H1 (cell line): ENCODE measurements around the gene TMPRSS9. TPM values are rescaled to one million over a fixed set of nuclear protein-coding genes. Genes with fewer than 3 reads are reported as not detected.

Experiments used
- ASH2L ChIP-seq: fragments of 200-600, 300-600 bp; sonication (generic); IDR thresholded peaks from one replicate; pipeline ENCODE4 v1.7.1; 2017; ENCODE audit warnings: low read length
- BACH1 ChIP-seq: IDR thresholded peaks from 2 replicates; pipeline ENCODE4 v1.6.1; 2012; ENCODE audit warnings: low read length, improper control_type of control experiment
- CBX8 ChIP-seq: fragments of 300-800, 300-1000 bp; sonication (generic); IDR thresholded peaks from 2 replicates; pipeline ENCODE4 v1.7.1; 2016; ENCODE audit warnings: low read depth, low read length, borderline replicate concordance
- HDAC2 ChIP-seq, 2 experiments: fragments of 300-600 bp in 1 of 2; sonication (generic) in 1 of 2; IDR thresholded peaks; 2 replicates each; pipeline ENCODE4 v1.6.1; 2011 to 2012; ENCODE audit warnings: low read depth in 2 of 2, low read length in 2 of 2, mild to moderate bottlenecking in 2 of 2, moderate library complexity in 2 of 2, borderline replicate concordance in 1 of 2, inconsistent platforms in 1 of 2
- KDM5A ChIP-seq: fragments of 200-600 bp; IDR thresholded peaks from 2 replicates; pipeline ENCODE4 v1.7.1; 2012; ENCODE audit warnings: mild to moderate bottlenecking, low read length, inconsistent platforms, mixed read lengths
- MAFK ChIP-seq: IDR thresholded peaks from 2 replicates; pipeline ENCODE4 v1.6.1; 2012; ENCODE audit warnings: low read depth, mild to moderate bottlenecking, improper control_type of control experiment, low read length
- POLR2A ChIP-seq, 2 experiments: IDR thresholded peaks; 1 replicate in 1 of 2; 2 replicates in 1 of 2; pipeline ENCODE4 v1.6.1; 2011; ENCODE audit warnings: low read depth in 2 of 2, low read length in 2 of 2, mild to moderate bottlenecking in 2 of 2; ENCODE audit errors: control extremely low read depth in 1 of 2
- RAD21 ChIP-seq, 2 experiments: IDR thresholded peaks in 1 of 2; conservative IDR thresholded peaks in 1 of 2; 2 replicates each; pipeline ENCODE4 v1.6.1; 2011; ENCODE audit warnings: low read depth in 2 of 2, low read length in 2 of 2, improper control_type of control experiment in 1 of 2, inconsistent platforms in 1 of 2, mild to moderate bottlenecking in 1 of 2, moderate library complexity in 1 of 2
- RFX5 ChIP-seq: IDR thresholded peaks from 2 replicates; pipeline ENCODE4 v1.6.1; 2011; ENCODE audit warnings: low read depth, low read length, improper control_type of control experiment, borderline replicate concordance
- RXRA ChIP-seq: IDR thresholded peaks from 2 replicates; pipeline ENCODE4 v1.6.1; 2011; ENCODE audit warnings: low read depth, mild to moderate bottlenecking, low read length, moderate library complexity; ENCODE audit not compliant: insufficient read depth
- SAP30 ChIP-seq: fragments of 300-600 bp; sonication (generic); IDR thresholded peaks from 2 replicates; pipeline ENCODE4 v1.7.1; 2012; ENCODE audit warnings: low read length, moderate library complexity, mild to moderate bottlenecking, inconsistent platforms; ENCODE audit not compliant: insufficient read depth, insufficient replicate concordance
- SIN3A ChIP-seq, 2 experiments: IDR thresholded peaks in 1 of 2; conservative IDR thresholded peaks in 1 of 2; 2 replicates each; pipeline ENCODE4 v1.6.1; 2011 to 2012; ENCODE audit warnings: low read length in 2 of 2, improper control_type of control experiment in 1 of 2, low read depth in 1 of 2, mild to moderate bottlenecking in 1 of 2
- SIX5 ChIP-seq: IDR thresholded peaks from 2 replicates; pipeline ENCODE4 v1.6.1; 2011; ENCODE audit warnings: mild to moderate bottlenecking, low read depth, low read length
- SP1 ChIP-seq: IDR thresholded peaks from 2 replicates; pipeline ENCODE4 v1.6.1; 2011; ENCODE audit warnings: low read depth, low read length
- TAF1 ChIP-seq: IDR thresholded peaks from 2 replicates; pipeline ENCODE4 v1.6.1; 2011; ENCODE audit warnings: mild to moderate bottlenecking, low read depth, low read length
- YY1 ChIP-seq: IDR thresholded peaks from 2 replicates; pipeline ENCODE4 v1.6.1; 2011; ENCODE audit warnings: low read depth, mild to moderate bottlenecking, low read length
- polyA plus RNA-seq, 7 experiments: library from polyadenylated mRNA; depleted of rRNA in 3 of 7; stranded (reverse) in 5 of 7; unstranded in 2 of 7; fragments of >200 nt in 5 of 7; fragments of 200-250 nt in 2 of 7; gene quantifications; 1 replicate in 5 of 7; 2 replicates in 1 of 7; 4 replicates in 1 of 7; pipeline versions ENCODE4 v1.2.1 to v1.2.3, GENCODE V29; 2011 to 2013; ENCODE audit warnings: missing spikeins in 2 of 7, mixed read lengths in 2 of 7
- total RNA-seq: library from RNA; stranded (reverse); fragmentation: NEBNext Ultra II Directional; extraction: Animal tissue kit (Norgen Biotek cat#: 25700); gene quantifications from 2 replicates; pipeline ENCODE4 v1.2.1, GENCODE V29; 2021
- TF ChIP-seq, protein P1 (sequence below), 3 experiments: IDR thresholded peaks; 1 replicate in 2 of 3; 2 replicates in 1 of 3; pipeline versions ENCODE4 v1.5.1 to v1.6.1; 2011; ENCODE audit warnings: low read length in 3 of 3, mild to moderate bottlenecking in 3 of 3, inconsistent platforms in 2 of 3, low read depth in 1 of 3, moderate library complexity in 1 of 3; ENCODE audit not compliant: insufficient read depth in 1 of 3; ENCODE audit errors: control extremely low read depth in 1 of 3
- TF ChIP-seq, protein P2 (sequence below): IDR thresholded peaks from 2 replicates; pipeline ENCODE4 v1.6.1; 2011; ENCODE audit warnings: low read length, improper control_type of control experiment
- TF ChIP-seq, protein P3 (sequence below): IDR thresholded peaks from 2 replicates; pipeline ENCODE4 v1.6.1; 2012; ENCODE audit warnings: inconsistent platforms

The TMPRSS9 gene
- total and polyA plus RNA-seq, 2 of the 8 experiments (the other 6 are each of a cell fraction or from before 2014, with no cell fraction given): 0.15 to 0.19 TPM

DNA sequence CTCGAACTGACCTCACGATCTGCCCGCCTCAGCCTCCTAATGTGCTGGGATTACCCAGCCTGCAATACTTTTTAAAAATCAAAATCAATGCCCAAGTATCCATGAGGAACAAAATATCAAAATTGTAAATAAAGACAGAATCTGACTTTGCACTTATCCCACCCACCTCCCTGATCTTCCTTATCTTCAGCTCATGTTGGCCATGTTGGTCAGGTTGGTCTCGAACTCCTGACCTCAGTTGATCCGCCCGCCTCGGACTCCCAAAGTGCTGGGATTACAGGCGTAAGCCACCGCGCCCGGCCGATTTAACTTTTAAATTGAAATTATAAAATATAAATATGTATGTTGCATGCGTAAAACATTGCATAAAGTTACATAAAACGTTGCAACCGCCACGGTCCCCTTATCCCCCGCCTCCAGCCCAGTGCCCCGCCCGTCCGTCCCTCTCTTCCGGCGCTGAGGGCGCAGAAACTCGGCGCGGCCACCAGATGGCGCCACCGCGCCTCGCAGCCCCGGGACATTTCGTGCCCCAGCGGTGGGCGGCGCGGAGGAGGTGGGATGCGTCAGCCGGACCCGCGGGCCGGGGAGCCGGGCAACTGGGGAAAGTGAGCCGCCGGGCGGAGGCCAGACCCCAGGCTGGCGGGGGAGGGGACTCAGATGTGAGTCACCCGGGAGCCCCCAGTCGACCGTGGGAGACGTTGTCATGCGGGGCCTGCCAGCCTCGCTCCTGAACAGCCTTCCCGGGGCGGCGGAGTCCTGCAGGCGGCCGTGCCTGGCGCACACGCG is 114.4 kb downstream of the TMPRSS9 start (continued):
- no peak for TF ChIP-seq SAP30
- TF ChIP-seq SIN3A (conservative IDR thresholded peaks at IDR 0.05 in 1 of 2, IDR thresholded peaks at IDR 0.05 in 1 of 2; ENCODE audit: low read depth in 1 of 2, low read length in 2 of 2): peak in 1 of 2 experiments; percentile 39; a peak in 1 of 4 replicates
- no peak for TF ChIP-seq ASH2L
- TF ChIP-seq, protein P1, sequence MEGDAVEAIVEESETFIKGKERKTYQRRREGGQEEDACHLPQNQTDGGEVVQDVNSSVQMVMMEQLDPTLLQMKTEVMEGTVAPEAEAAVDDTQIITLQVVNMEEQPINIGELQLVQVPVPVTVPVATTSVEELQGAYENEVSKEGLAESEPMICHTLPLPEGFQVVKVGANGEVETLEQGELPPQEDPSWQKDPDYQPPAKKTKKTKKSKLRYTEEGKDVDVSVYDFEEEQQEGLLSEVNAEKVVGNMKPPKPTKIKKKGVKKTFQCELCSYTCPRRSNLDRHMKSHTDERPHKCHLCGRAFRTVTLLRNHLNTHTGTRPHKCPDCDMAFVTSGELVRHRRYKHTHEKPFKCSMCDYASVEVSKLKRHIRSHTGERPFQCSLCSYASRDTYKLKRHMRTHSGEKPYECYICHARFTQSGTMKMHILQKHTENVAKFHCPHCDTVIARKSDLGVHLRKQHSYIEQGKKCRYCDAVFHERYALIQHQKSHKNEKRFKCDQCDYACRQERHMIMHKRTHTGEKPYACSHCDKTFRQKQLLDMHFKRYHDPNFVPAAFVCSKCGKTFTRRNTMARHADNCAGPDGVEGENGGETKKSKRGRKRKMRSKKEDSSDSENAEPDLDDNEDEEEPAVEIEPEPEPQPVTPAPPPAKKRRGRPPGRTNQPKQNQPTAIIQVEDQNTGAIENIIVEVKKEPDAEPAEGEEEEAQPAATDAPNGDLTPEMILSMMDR (IDR thresholded peaks at IDR 0.05; ENCODE audit: control extremely low read depth in 1 of 3, insufficient read depth in 1 of 3, low read depth in 1 of 3, low read length in 3 of 3): peak; percentile 83 to 98 (median 85)
- TF ChIP-seq CBX8: no peak
- TF ChIP-seq HDAC2 (IDR thresholded peaks at IDR 0.05; ENCODE audit: borderline replicate concordance in 1 of 2, low read depth in 2 of 2, low read length in 2 of 2): 0 out of 4 replicates have a peak, but pooled peaks of 1 of the 2 experiments have one; percentile 62
- peak; percentile 64; the same call in 1 of the 2 replicates for TF ChIP-seq BACH1
- 0 out of 2 replicates have a peak, but pooled peaks have one; percentile 14 for TF ChIP-seq TAF1
- TF ChIP-seq YY1: 0 out of 2 replicates have a peak, but pooled peaks have one; percentile 20
- TF ChIP-seq RFX5: no peak
- 0 out of 2 replicates have a peak, but pooled peaks have one; percentile 13 for TF ChIP-seq SP1
- no peak for TF ChIP-seq SIX5
- no peak for TF ChIP-seq POLR2A (IDR thresholded peaks at IDR 0.05; ENCODE audit: control extremely low read depth in 1 of 2, low read depth in 2 of 2, low read length in 2 of 2)
- TF ChIP-seq KDM5A: no peak
- TF ChIP-seq MAFK: no peak
- TF ChIP-seq, protein P2, sequence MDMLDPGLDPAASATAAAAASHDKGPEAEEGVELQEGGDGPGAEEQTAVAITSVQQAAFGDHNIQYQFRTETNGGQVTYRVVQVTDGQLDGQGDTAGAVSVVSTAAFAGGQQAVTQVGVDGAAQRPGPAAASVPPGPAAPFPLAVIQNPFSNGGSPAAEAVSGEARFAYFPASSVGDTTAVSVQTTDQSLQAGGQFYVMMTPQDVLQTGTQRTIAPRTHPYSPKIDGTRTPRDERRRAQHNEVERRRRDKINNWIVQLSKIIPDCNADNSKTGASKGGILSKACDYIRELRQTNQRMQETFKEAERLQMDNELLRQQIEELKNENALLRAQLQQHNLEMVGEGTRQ: no peak
- TF ChIP-seq, protein P3, sequence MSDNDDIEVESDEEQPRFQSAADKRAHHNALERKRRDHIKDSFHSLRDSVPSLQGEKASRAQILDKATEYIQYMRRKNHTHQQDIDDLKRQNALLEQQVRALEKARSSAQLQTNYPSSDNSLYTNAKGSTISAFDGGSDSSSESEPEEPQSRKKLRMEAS: peak; percentile 7; the same call in 1 of the 2 replicates
- TF ChIP-seq RXRA: 0 out of 2 replicates have a peak, but pooled peaks have one; percentile 25
- peak; percentile 93 to 99 for TF ChIP-seq RAD21 (IDR thresholded peaks at IDR 0.05 in 1 of 2, conservative IDR thresholded peaks at IDR 0.05 in 1 of 2; ENCODE audit: low read depth in 2 of 2, low read length in 2 of 2)
